ENCODE measurements around the gene FA2H.
"Not testable (repeated sequence)": the region's sequence is repeated elsewhere in the genome, so short reads cannot be mapped to it uniquely, and the experiment has no call there.

FA2H gene

GRCh38 chr16:74668877-74669276 is 105.7 kb downstream of the FA2H start:
- not testable (repeated sequence) for DNase-seq

GRCh38 chr16:74667255-74667700 is 107.3 kb downstream of the FA2H start:
- DNase-seq = no peak

GRCh38 chr16:74666425-74667254 is 108.0 kb downstream of the FA2H start, which contains the start of gene RFWD3:
Gene RFWD3, minus strand, starts transcription at chr16:74666877. Its CDS starts 5,428 bp downstream, at chr16:74661449.
- peak; percentile 91 for DNase-seq

GRCh38 chr16:74666010-74666421 is 108.6 kb downstream of the FA2H start:
- DNase-seq = no peak

All from NCI-H2029 (cell line).